Measurements from ENCODE around the gene ELMOD2.

The ELMOD2 gene

DNA sequence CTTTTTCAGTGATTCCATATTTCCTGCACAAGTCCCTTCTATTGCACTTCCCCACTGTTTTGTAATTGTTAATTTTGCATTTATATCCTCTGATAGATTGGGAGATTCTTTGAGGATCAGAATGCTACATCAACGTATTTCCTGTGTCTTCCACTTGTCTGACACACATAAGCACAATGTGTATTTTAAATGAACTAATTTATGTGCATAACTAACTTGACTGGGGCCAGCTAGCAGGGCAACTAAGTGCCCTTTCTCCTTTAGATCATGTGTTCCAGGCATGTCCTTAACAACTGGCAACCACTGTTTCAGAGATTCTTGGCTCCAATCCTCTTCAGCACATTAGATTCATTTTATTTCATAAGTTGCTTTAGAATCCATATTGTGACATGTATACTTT is 60.5 kb downstream of the ELMOD2 start:
- DNase-seq: no peak

DNA sequence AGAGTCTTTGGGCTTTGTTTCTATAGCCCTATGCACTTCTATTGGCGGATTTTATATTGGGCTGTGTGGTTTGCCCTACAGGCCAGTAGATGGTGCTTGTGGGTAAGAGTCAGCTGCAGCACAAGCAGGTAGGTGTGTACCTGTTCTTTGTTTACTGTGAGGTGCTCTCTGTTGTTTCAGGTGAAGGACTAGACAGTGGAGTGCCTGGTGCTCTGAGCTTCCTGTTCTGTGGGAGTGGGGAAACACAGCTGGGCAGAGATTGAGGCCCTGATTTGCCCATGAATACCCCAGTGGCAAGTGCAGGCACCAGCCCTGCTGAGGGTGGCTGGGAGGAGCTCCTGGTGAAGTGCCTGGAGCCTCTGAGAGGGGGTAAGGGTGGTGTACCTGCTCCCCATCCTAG is 71.1 kb downstream of the ELMOD2 start:
- no peak for DNase-seq

DNA sequence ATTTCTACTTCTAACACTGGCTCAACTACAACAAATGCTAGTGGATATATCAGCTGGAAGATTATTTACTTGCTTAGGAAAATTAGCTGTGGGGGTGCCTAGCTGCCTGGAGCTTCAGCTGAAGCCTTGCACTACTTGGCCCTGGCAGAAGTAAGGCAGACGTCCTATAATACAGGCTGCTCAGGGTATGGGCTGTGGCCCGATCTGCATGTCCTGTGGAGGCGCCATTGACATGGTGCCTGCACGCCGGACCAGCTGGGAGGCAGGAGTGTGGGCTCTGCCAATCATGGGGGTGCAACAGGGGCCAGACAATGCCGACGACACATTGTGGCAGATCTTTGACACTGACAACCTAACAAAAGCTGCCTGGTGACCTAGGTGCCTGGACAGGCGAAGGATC is 76.4 kb downstream of the ELMOD2 start:
- no peak for DNase-seq

DNA sequence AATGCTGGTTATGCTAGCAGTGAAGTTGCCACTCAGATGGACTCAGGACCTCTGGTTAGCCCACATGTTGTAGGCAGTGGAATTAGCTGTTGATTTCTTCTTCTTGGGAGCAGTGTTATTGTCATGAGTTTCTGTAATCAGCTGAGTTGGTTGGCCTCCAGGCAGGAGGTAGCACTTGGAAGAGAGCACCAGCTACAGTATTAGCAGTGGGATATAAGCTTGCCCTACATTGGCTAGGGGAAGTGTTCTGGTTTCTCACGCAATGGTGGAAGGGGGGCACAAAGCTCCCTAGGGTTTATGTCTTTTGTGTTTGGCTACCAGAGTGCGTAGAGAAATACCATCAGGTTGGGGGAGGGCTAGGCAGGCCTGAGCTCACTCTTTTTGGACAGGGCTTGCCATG is 78.7 kb downstream of the ELMOD2 start:
- DNase-seq: no peak

DNA sequence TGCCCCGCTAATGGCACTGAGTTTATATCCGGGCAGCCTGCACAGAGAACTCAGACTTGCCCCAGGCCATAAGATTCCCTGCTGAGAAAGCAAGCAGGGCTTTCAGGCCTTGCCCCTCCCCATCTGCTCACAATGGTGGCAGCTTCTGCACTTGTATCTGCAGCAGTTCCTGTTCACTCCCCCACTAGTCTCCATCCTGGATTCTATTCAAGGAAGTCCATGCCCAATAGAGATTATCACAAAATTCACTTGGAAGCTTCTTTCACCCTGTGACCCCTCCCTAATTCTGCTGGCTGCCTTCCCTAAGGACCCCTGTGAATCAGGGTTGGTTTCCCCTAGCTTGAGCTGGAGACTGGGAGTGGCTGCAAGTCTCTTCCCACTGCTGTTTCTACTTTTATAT is 79.3 kb downstream of the ELMOD2 start:
- no peak for DNase-seq

Measured in stimulated activated CD4-positive, alpha-beta T cell treated with anti-CD3 and anti-CD28 coated beads, Interleukin-1b, Interleukin-23, amount 100 ng/mL, for 48 hours (primary cell).